K562 (cell line): ENCODE data around the gene ACTRT2.

ENCODE experiments used
- ATF3 ChIP-seq, 2 experiments: fragments of 450-650 bp in 1 of 2; sonication (generic) in 1 of 2; formaldehyde crosslinking in 1 of 2; IDR thresholded peaks in 1 of 2; conservative IDR thresholded peaks in 1 of 2; 2 replicates each; pipeline versions ENCODE4 v1.6.1 to v1.8.1; 2016 to 2023; ENCODE audit warnings: mild to moderate bottlenecking in 2 of 2, moderate library complexity in 2 of 2, inconsistent platforms in 1 of 2, missing genetic modification reagents in 1 of 2
- EP300 ChIP-seq: IDR thresholded peaks from 2 replicates; pipeline ENCODE4 v1.6.1; 2012; ENCODE audit warnings: low read length, improper control_type of control experiment
- FOSL1 ChIP-seq: fragments of 200-800 bp; sonication (Bioruptor generic); conservative IDR thresholded peaks from 2 replicates; pipeline ENCODE4 v1.6.1; 2016; ENCODE audit warnings: missing genetic modification characterization, missing compliant biosample characterization
- SMAD1 ChIP-seq: fragments of 150-350 bp; IDR thresholded peaks from 2 replicates; pipeline ENCODE4 v1.6.1; 2014; ENCODE audit warnings: low read length, low read depth; ENCODE audit not compliant: partially characterized antibody
- ZSCAN29 ChIP-seq: fragments of 450-650 bp; IDR thresholded peaks from 2 replicates; pipeline ENCODE4 v1.6.1; 2017

GRCh38 chr1:2999138-2999537 lies 22.1 kb upstream of the ACTRT2 start:
- TF ChIP-seq ATF3 (IDR thresholded peaks at IDR 0.05) = no peak
- TF ChIP-seq ATF3 (CRISPR knock-in tag; conservative IDR thresholded peaks at IDR 0.05) = no peak
- TF ChIP-seq FOSL1 = no peak
- no peak for TF ChIP-seq SMAD1
- TF ChIP-seq ZSCAN29 = no peak
- no peak for TF ChIP-seq EP300
